Stomach (tissue), 9 donors: ENCODE data around the gene EIF2B5. TPM values are rescaled to one million over a fixed set of nuclear protein-coding genes. Genes with fewer than 3 reads are reported as not detected.

Experiments used
- DNase-seq, 2 donors: peaks; one replicate each; pipeline versions ENCODE4 v3.0.0 to v3.0.0-alpha.2; 2013 to 2019
- H3K27ac ChIP-seq, 5 donors: fragments of 200-600 bp in 4 of 5; sonication (generic) in 4 of 5; one replicate each; pipeline ENCODE4 v1.5.1; 2013 to 2019; ENCODE audit warnings: mild to moderate bottlenecking in 1 of 5, moderate library complexity in 1 of 5
- H3K27me3 ChIP-seq, 3 donors: fragments of 200-600 bp; sonication (generic); one replicate each; pipeline ENCODE4 v1.5.1; 2017 to 2019; ENCODE audit warnings: mixed run types in 1 of 3
- H3K36me3 ChIP-seq, 4 donors: fragments of 200-600 bp; sonication (generic); 1 replicate in 3 of 4; 2 replicates in 1 of 4; pipeline ENCODE4 v1.5.1; 2016 to 2019
- H3K4me1 ChIP-seq, 4 donors: fragments of 200-600 bp; sonication (generic); one replicate each; pipeline ENCODE4 v1.5.1; 2016 to 2019
- H3K4me3 ChIP-seq, 4 donors: fragments of 200-600 bp; sonication (generic) in 3 of 4; one replicate each; pipeline ENCODE4 v1.5.1; 2016 to 2019; ENCODE audit warnings: mild to moderate bottlenecking in 1 of 4
- H3K9me3 ChIP-seq, 4 donors: fragments of 200-600 bp; sonication (generic); one replicate each; pipeline ENCODE4 v1.5.1; 2016 to 2019
- CTCF ChIP-seq, 7 experiments: fragments of 450-650 bp in 4 of 7; fragments of 200-600 bp in 3 of 7; sonication (generic) in 3 of 7; IDR thresholded peaks; one replicate each; pipeline ENCODE4 v1.5.1; 2016 to 2019; ENCODE audit warnings: antibody characterized with exemption in 7 of 7, control low read depth in 2 of 7, mild to moderate bottlenecking in 1 of 7
- EP300 ChIP-seq: sonication (generic); formaldehyde crosslinking; IDR thresholded peaks from one replicate; pipeline ENCODE4 v1.6.1; 2017; ENCODE audit warnings: antibody characterized with exemption
- POLR2A ChIP-seq, 4 donors: fragments of 450-650 bp; IDR thresholded peaks; one replicate each; pipeline ENCODE4 v1.6.1; 2016; ENCODE audit warnings: antibody characterized with exemption in 4 of 4, control low read depth in 2 of 4, mild to moderate bottlenecking in 1 of 4, moderate library complexity in 1 of 4
- POLR2AphosphoS5 ChIP-seq, 3 donors: sonication (generic); formaldehyde crosslinking; IDR thresholded peaks; one replicate each; pipeline ENCODE4 v1.6.1; 2016; ENCODE audit warnings: antibody characterized with exemption in 3 of 3
- WGBS, 5 donors: extraction: QIAGEN DNeasy Blood & Tissue Kit in 3 of 5; methylation state at CpG; one replicate each; pipeline versions ENCODE4 v1.1.5 to v1.1.7; 2013 to 2018; 5-methylcytosine and 5-hydroxymethylcytosine counted together
- intact Hi-C: fragments of 100-400 bp; cut with DNase I; formaldehyde crosslinking; loops from one replicate; pipeline ENCODE4 v1.15.1; 2023; ENCODE audit warnings: low total_unique reads
- polyA plus RNA-seq, 3 donors: library from polyadenylated mRNA; stranded (reverse); fragments of 200-250 nt; gene quantifications; one replicate each; pipeline ENCODE4 v1.2.3, GENCODE V29; 2013
- total RNA-seq, 5 donors: library from RNA; depleted of rRNA; stranded (reverse); fragments of >200 nt; gene quantifications; one replicate each; pipeline versions ENCODE4 v1.1.0 to v1.2.3, GENCODE V29; 2014 to 2016
- donor health status: healthy with polysubstance abuse.
- donor health status: Bipolar disorder and iron deficiency.
- donor health status: healthy.

EIF2B5 gene
- total and polyA plus RNA-seq, 8 donors, result 1.4 to 113 (median 35.1) TPM

DNA sequence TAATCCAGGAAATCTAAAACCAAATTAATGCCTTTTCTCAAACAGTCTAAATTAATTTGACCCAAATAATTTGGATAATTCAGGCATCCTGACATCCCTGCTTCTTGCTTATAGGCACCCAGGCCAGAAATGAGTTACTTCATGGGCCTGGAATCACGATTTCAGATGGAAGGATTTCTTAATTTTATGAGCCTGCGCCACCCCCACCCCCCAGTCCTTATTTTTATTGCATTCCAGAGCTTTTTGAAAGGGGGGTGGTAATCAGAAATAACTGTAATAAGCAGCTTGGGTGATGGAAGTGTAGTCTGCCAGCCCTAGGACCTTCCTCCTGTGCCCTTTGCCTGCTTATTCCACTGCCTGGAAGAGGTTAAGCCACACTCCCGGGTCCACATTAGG is 40.8 kb downstream of the EIF2B5 start:
- DNase-seq, result no peak
- intact Hi-C loops, result no loop called here
- Histone ChIP-seq H3K36me3 (peaks cover 46 to 59% (median 59%) of the 10 kb centered on the region in 4 donors), H3K4me3 (peak overlapping the region; percentile 87 to 100 (median 96)), H3K9me3 (no peaks in the 10 kb centered on the region), H3K27ac (peak overlapping the region; percentile 37 to 94 (median 92)), H3K4me1 (peaks cover 29 to 61% (median 49%) of the 10 kb centered on the region in 4 donors), H3K27me3 (no peaks in the 10 kb centered on the region)
- no peak for TF ChIP-seq CTCF (IDR thresholded peaks at IDR 0.05)
- no peak for TF ChIP-seq EP300
- no peak for TF ChIP-seq POLR2AphosphoS5 (IDR thresholded peaks at IDR 0.05)
- TF ChIP-seq POLR2A (IDR thresholded peaks at IDR 0.05), result no peak
- WGBS, 5 donors, result 32 to 42% (median 34%) methylated on average over 3 of the region's 3 CpGs

- WGBS, 5 donors, result 40 to 48% (median 44%) methylated on average over 18 to 19 of the region's 19 CpGs
- Histone ChIP-seq H3K27ac (peak overlapping the region; percentile 37 to 94 (median 92)), H3K9me3 (no peaks in the 10 kb centered on the region), H3K36me3 (peaks cover 46 to 59% (median 59%) of the 10 kb centered on the region in 4 donors), H3K4me3 (peak overlapping the region; percentile 87 to 100 (median 96)), H3K4me1 (peaks cover 29 to 61% (median 49%) of the 10 kb centered on the region in 4 donors), H3K27me3 (no peaks in the 10 kb centered on the region)
- peak in 1 of 3 donors; percentile 46 for TF ChIP-seq POLR2AphosphoS5 (IDR thresholded peaks at IDR 0.05)
- TF ChIP-seq POLR2A (IDR thresholded peaks at IDR 0.05), result no peak
- intact Hi-C loops, result no loop called here
- DNase-seq, result peak; percentile 45 to 86
Measured at GRCh38 chr3:184176377-184177330, 41.5 kb downstream of the EIF2B5 start.

GRCh38 chr3:184177331-184177731 is 42.2 kb downstream of the EIF2B5 start:
- Histone ChIP-seq H3K27me3 (no peaks in the 10 kb centered on the region), H3K9me3 (no peaks in the 10 kb centered on the region), H3K36me3 (peaks cover 52 to 59% (median 59%) of the 10 kb centered on the region in 4 donors), H3K27ac (peak overlapping the region; percentile 16 to 94 (median 92)), H3K4me3 (peak overlapping the region in 3 of 4 donors; percentile 87 to 100 (median 94)), H3K4me1 (peaks cover 29 to 61% (median 49%) of the 10 kb centered on the region in 4 donors)
- 40 to 59% (median 42%) methylated on average over 3 to 4 of the region's 4 CpGs for WGBS, 5 donors
- intact Hi-C loops, result no loop called here
- TF ChIP-seq POLR2AphosphoS5 (IDR thresholded peaks at IDR 0.05) (no peak), CTCF (IDR thresholded peaks at IDR 0.05) (no peak), POLR2A (IDR thresholded peaks at IDR 0.05) (no peak), EP300 (no peak)
- no peak for DNase-seq

DNA sequence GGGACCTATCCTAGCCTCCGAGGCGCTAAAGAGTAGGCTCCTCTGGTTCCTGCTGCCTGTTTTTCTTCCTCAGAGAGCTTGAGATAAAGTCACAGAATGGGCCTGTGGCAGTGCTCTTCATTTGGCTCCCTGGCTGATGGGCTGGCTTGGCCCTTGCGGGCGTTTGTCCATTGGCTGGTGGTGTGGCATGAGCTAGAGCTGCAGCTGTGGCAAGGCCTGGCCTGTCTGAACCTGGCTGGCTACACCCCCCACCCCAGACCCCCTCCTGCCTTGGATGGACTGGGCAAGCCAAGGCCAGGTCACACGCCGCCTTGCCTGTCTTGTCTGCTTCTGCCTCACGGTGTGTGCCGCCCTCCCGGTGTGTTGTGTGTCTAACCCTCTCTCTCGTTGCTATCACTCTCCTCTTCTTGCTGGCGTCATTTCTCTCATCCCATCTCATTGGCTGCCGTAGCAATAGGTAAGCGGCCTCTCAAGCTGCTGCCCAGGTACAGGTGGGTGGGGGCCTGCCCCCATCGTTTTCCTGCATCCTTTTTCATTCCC is 42.7 kb downstream of the EIF2B5 start:
- Histone ChIP-seq H3K36me3 (peaks cover 54 to 61% (median 59%) of the 10 kb centered on the region in 4 donors), H3K4me3 (peak overlapping the region in 2 of 4 donors; percentile 87 to 94), H3K9me3 (no peaks in the 10 kb centered on the region), H3K4me1 (peaks cover 29 to 61% (median 49%) of the 10 kb centered on the region in 4 donors), H3K27me3 (no peaks in the 10 kb centered on the region), H3K27ac (peak overlapping the region in 2 of 5 donors; percentile 27 to 92)
- intact Hi-C loops, result no loop called here
- no peak for DNase-seq
- no peak for TF ChIP-seq EP300
- no peak for TF ChIP-seq POLR2AphosphoS5 (IDR thresholded peaks at IDR 0.05)
- TF ChIP-seq POLR2A (IDR thresholded peaks at IDR 0.05), result no peak
- TF ChIP-seq CTCF (IDR thresholded peaks at IDR 0.05), result no peak
- WGBS, 5 donors, result 88 to 94% (median 91%) methylated on average over 14 of the region's 14 CpGs
